ENCODE data around the gene MBNL2.

Gene MBNL2

DNA sequence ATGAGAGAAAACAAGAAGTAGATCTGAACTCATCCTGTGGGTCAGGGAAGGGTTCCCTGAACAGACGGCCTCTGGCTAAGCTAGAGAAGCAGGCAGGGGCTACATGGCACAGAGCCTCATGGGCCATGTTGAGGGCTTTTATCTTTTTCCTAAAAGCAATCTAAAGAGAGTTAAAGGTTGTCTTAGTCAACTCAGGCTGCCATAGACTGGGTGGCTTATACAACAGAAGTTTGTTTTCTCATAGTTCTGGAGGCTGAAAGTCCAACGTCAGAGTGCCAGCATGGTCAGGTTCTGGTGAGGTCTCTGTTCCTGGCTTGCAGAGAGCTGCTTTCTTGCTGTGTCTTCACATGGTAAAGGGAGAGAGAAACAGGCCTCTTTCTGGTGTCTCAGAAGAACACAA, 2.9 kb upstream of the MBNL2 start:
- no peak overlapping the region for H3K4me3 ChIP-seq (ENCODE audit: low read depth, low read length)
- TF ChIP-seq, protein P1, sequence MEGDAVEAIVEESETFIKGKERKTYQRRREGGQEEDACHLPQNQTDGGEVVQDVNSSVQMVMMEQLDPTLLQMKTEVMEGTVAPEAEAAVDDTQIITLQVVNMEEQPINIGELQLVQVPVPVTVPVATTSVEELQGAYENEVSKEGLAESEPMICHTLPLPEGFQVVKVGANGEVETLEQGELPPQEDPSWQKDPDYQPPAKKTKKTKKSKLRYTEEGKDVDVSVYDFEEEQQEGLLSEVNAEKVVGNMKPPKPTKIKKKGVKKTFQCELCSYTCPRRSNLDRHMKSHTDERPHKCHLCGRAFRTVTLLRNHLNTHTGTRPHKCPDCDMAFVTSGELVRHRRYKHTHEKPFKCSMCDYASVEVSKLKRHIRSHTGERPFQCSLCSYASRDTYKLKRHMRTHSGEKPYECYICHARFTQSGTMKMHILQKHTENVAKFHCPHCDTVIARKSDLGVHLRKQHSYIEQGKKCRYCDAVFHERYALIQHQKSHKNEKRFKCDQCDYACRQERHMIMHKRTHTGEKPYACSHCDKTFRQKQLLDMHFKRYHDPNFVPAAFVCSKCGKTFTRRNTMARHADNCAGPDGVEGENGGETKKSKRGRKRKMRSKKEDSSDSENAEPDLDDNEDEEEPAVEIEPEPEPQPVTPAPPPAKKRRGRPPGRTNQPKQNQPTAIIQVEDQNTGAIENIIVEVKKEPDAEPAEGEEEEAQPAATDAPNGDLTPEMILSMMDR (conservative IDR thresholded peaks at IDR 0.05; ENCODE audit: low read depth, low read length) = no peak
- no peak for DNase-seq (ENCODE audit: low read depth)

DNA sequence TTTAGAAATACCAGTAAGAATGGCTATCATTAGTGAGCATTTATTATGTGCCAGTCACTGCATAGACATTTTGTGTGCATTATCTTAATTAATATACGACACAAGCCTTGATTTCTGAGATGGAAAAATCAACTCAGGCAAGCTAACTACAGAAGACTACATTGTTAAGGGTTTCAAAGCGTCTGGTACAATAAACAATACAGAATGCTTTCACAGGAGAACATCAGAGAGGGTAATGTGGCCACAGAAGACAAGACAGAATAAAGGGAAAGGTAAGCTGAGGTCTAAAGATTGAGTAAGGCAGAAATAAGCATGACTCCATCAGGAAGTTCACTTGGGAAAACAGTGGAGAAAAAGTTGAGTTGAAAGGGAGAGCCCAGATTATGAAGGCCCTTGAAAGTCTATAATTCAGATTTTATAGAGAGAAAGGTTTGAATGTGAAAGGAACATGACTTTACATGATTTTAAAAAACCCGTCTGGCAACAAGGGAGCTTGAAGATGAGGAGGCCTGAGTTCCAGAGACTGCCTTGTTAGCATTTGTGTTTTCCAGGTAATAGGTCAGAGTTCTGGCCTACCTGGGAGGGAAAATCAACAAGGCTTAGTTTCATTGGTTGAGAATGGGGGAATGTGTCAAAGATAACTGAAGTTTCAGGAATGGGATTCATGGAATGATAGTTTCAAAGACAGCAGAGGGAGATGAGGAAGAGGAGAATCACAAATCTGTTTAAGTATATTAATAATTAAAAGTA, 1.8 kb upstream of the MBNL2 start:
- DNase-seq (ENCODE audit: low read depth) = no peak
- TF ChIP-seq, protein P1 (conservative IDR thresholded peaks at IDR 0.05; ENCODE audit: low read depth, low read length) = no peak
- no peak overlapping the region for H3K4me3 ChIP-seq (ENCODE audit: low read depth, low read length)

DNA sequence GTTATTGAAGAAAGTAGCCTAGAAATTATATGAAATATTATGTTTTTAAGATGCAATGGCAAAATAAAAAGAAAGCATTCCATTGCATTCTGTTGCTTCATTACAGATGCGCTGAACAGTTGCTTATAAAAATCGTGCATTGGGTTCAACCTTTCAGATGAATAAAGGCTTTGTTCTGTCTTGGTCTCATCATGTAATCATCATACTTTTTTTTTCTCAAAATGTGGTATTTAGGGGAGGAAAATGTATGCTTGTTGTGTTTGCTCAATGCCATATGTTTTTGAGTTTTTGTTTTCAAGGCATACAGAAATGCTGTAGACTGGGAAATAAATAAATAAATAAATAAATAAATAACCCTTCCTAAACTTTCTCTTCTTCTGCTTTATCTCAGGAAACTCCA, 1.1 kb upstream of the MBNL2 start:
- H3K4me3 ChIP-seq (ENCODE audit: low read depth, low read length) = no peak overlapping the region
- DNase-seq (ENCODE audit: low read depth) = no peak
- TF ChIP-seq, protein P1 (conservative IDR thresholded peaks at IDR 0.05; ENCODE audit: low read depth, low read length) = no peak

DNA sequence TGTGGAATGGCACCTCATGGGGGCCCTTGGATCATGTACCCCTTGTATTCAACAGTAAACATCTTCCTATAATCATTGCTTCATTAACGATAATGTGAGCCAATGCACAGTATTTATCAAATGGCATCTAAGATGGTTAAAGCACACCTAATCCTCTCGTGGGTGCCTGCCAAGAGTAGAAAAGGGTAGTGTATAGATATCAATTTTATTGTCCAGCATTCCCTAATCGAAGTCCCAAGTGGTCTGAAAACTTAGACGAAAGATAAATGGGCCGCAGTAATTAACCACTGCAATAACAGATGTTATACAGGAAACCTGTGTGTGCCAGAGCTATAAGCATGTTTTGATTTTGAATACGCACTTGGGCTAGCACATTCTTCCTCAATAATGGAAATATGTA, 667 bp upstream of the MBNL2 start:
- H3K4me3 ChIP-seq (ENCODE audit: low read depth, low read length) = no peak overlapping the region
- TF ChIP-seq, protein P1 (conservative IDR thresholded peaks at IDR 0.05; ENCODE audit: low read depth, low read length) = no peak
- DNase-seq (ENCODE audit: low read depth) = no peak

DNA sequence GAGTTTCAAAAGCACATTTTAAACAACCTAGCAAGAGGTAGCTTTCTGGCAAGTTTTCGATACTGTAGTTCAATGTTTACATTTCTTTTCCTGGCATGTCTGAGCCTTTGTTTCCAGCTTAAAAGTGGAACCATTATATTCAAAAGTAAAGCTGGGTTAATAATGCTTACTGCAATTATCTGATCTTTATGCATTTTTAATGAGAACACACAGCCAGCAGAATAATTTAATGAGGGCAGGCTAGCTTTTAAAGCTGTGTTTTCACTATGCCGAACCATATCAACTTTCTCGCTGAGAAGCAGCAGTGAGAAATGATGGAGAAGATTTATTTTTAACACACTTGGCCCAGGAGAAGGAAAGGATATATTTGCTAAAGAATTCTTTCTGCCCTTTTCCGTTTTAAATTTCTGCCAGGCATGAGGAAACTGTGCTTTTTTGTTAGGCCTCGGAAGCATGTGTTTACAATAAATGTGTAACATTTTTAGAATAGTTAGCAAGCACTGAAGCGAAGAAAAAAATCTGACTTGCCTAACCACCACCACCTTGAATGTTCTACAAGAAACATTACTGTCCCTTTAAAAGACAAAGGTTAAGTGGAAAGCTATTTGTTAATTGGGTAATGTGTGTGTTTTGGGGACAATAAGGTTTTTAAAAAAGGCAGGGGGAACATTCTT, 1.0 kb downstream of the MBNL2 start:
- peak overlapping the region; percentile 70 for H3K4me3 ChIP-seq (ENCODE audit: low read depth, low read length)
- TF ChIP-seq, protein P1 (conservative IDR thresholded peaks at IDR 0.05; ENCODE audit: low read depth, low read length) = no peak
- no peak for DNase-seq (ENCODE audit: low read depth)

DNA sequence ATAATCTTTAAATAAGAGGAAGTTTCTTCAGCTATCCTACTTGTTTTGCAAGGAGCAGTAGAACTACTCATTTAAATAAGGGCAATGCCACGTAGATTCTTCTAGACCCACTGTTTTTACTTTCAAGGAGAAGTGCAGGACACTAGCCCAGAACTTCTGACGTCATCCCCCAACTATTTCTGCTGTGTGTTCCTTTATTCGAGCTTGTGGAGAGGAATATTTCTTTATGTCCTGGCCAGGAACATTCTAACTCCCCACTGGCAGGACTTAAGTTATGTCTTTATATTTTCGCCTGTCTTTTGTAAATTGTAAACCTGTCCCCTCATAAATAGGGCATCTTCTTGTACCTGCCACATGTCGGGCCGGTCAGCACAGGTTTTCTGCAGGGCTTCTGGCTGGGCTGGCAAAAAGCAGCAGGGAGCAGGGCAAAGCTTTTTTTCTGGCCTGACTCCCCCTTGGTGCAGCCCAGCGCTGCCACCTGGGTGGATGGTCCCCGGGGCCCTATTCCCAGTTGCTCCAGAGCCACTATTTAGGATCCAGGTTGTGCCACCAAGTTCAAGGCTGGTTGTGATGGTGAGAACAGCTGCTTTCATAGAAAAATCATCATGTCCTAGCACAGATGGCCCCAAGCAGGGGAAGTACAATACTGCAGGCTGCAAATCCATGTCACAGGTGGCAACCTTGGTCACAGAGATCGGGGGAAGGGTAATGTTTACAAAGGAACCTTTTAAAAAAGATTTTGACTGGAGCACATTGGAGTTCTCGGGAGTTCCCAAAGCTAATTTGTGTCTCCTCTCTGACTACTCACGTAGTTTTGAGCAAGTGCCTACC, 1.8 kb downstream of the MBNL2 start:
- TF ChIP-seq, protein P1 (conservative IDR thresholded peaks at IDR 0.05; ENCODE audit: low read depth, low read length) = peak; percentile 22
- H3K4me3 ChIP-seq (ENCODE audit: low read depth, low read length) = peak overlapping the region; percentile 70
- DNase-seq (ENCODE audit: low read depth) = peak; percentile 97
